HG03521 (cell line): ENCODE results near the gene SBF2.
"Not testable (repeated sequence)": the region's sequence is repeated elsewhere in the genome, so short reads cannot be mapped to it uniquely, and the experiment has no call there.

ENCODE experiments used
- ATAC-seq: cut with Tn5 transposase; IDR thresholded peaks from one replicate; pipeline ENCODE4 v1.9.1; 2021; ENCODE audit warnings: mild to moderate bottlenecking, moderate library complexity; ENCODE audit not compliant: unreplicated experiment

Gene SBF2

GRCh38 chr11:10075141-10075540 is 218.9 kb downstream of the SBF2 start:
- no peak for ATAC-seq

GRCh38 chr11:10072841-10073240 is 221.2 kb downstream of the SBF2 start:
- ATAC-seq: no peak

DNA sequence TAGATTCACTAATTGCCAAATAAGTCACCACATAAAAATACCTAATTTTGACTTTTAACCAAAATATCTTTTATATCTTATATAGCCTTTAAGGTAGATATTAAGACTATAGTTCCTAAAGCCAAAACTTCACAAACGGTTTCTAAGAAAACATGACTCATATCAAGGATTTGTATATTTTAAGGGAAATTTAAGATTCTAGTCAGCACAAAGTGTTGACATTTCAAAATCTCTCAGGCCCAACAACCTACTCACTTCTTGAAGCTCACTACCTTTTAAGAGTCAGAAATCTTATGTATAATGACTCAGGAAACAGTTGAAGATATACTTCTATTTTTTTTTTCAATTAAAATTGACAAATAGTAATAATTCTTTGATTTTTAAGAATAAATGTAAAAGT is 221.9 kb downstream of the SBF2 start:
- ATAC-seq: no peak

- no peak for ATAC-seq
Observed at GRCh38 chr11:10067629-10068300, 226.3 kb downstream of the SBF2 start.

DNA sequence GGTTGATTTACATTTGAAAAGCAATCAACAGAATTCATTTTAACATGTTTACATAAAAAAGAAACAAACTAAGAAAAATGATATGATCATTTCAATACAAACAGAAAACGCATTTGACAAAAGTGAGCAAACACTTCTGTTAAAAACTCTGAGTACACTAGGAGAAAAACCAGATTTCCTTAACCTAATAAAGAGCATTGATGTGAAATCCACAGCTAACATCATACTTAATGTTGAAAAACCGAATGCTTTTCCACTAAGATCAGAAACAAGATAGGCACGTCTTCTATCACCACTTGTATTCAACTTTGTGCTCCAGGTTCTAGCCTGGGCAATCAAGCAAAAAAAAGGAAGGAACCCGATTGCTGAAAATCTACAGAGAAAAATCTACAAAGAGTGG is 227.6 kb downstream of the SBF2 start:
- no peak for ATAC-seq

GRCh38 chr11:10064828-10065227 is 229.2 kb downstream of the SBF2 start:
- ATAC-seq: no peak

- ATAC-seq: no peak
Observed at GRCh38 chr11:10058356-10058755, 235.7 kb downstream of the SBF2 start.

DNA sequence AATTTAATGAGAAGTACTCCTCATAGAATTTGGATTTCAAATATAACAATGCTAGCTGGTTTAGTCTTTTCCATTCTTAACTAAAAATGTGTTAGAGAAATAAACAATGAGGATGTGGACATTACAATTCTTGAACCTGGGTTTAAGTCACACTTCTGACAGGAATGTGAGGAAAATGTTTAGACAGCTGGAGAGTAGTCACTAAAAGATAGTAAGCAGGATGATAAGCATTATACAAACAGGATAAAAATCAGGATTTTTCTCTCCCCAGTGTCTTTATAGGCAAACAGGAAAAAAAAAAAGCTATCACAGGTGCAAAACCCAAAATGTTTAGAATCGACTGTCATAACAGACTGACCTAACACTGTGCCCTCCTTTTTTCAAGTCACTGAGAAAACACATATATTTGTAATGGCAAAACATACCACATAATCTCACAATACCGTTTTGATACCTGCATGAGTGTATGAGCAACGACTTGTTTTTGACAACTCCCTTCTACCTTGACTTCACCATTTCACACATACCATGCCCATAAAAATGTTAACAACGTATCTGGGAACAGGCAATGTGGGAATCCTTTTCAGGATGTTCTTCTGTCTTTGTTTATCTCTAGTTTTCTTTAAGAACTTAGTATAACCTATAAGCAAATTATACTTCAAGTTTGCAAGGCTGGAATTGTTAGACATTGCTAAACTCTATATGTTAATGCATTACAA is 242.0 kb downstream of the SBF2 start:
- no peak for ATAC-seq

- ATAC-seq: no peak
Observed at GRCh38 chr11:10050561-10050960, 243.5 kb downstream of the SBF2 start.

DNA sequence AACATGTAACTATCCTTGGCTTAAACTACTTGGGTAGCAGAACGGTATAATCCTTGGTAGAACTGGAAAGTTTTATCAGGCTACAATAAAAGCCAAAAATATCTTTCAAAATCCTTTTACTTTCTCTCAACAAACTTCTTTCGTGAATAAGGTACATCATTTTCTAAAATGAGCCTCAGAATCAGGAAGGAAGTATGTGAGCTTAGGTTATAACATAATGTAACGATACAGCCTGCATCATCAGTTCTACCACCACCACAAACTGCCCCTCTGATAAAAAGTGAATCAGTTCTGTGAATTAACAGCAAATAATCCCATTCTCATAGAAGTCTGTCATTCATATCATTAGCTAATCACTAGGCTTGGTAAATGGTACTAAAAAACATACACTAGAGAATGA is 244.3 kb downstream of the SBF2 start:
- ATAC-seq: no peak

DNA sequence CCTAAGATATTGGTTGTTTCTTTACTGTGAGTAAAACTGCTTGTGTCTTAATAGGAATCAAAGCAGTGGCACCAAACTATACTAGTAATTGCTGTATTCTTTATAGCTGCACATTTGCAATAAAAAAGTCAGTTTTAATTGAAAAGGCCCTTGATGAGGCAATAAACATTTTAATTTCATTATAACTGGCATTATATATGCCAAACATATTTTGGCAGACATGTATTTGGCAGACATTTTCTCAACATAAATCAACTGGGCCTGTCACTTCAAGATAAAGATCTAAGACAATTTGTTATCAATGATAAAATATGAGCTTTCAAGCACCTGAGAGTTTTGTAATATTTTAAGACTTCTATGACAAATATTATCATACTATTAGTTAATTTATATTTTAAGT is 245.7 kb downstream of the SBF2 start:
- no peak for ATAC-seq

GRCh38 chr11:10044618-10045017 is 249.4 kb downstream of the SBF2 start:
- ATAC-seq: no peak

DNA sequence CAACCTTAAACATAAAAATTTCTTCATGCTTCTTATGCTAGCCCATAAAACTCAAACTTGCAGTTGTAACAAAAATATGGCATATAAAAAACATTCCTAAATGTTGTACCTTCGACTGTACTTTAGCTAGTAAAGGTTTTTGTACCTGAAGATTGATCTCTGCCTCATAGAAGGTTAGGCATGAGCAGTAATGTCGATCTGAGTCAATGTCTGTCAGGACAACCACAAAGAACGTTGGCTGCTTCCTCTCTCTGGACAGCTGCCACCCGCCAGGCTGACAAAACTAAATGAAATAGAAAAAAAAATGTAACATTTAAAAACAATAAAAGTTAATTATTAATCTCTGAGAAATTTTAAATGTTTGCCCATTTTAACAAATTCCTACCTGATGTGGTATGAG is 251.3 kb downstream of the SBF2 start:
- ATAC-seq: no peak

DNA sequence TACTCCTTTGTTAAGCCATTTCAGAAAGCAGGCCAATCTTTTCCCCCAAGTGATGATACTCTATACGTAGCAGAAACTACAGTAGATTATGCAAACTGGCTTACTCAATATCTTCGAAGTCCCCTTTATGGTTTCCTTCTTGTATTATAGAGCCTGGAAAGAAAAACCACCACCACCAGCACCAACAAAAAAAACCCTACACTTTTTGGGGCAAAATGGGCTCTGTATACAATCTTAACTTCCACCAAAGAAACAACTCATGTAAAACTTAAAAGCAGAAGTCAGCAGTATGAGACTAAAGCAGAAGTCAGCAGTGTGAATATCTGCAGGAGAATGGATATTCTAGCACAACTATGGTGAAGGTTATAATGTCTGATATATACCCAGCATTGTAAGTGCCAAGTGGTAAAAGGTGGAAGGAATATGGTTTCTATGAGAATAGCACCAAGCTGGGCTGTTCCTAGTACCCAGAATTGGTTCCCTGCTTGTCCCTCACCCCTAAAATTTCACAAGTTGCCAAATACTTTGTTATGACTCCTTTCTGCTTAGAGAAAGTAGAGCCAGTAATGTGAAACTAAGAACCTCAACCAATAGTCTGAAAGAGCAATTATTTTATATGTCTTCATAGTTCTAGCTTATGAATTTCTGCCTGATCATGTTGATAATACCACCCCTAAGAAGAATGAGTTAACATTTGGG is 252.1 kb downstream of the SBF2 start:
- no peak for ATAC-seq

DNA sequence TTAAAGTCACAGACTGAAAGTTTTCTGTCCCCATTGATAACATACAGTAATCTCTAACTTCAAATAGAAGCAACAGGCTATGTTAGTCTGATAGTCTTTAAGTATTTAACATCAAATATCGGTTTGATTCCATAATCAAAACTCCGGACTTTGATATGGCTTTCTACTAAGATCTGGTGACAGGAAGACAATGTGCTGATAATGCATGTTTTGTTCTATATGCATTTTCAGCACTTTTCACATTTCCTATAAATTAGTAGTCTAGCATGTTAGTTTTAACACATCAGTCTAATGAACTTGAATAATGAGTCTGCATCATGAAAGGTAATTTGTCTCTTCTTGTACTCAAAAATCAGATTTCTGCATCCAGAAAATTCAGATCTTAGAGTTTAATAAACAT is 252.7 kb downstream of the SBF2 start:
- no peak for ATAC-seq

DNA sequence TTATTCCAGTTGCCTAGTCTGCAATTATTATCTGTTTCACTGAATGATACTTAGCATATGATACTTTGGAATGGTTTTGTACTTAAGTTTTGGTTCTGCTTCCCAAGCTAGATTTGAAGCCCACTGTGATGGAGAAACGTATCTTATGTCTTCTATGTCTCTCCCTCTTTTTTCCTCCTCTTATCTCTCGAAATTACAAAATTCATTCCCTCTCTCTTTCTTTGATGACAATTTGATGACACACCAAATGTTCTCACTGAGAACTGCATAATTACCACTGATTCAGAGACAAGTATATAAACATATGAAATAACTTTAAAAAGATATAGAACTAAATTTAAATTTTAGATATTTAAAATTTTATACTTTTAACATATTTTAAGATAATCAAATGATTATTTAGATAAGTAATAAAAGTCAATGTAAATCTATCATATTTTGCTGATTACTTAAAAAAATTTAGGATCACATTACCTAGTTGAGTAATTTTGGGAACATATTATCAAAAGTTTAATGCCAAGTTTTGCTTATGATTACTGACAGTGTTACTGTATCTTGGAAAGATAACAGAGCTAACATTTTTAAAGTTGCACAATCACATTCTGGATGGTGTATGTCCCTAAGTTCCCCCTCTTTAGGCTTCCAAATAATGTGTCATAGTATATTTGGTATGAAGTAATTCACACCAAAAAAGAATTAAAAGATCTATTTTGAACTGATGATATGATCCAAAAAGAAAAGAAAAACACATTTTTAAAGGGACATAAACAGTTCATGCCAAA is 255.3 kb downstream of the SBF2 start:
- no peak for ATAC-seq

- not testable (repeated sequence) for ATAC-seq
Observed at GRCh38 chr11:10035932-10036331, 258.1 kb downstream of the SBF2 start.

GRCh38 chr11:10032935-10033334 is 261.1 kb downstream of the SBF2 start:
- no peak for ATAC-seq

GRCh38 chr11:10030122-10030490 is 263.9 kb downstream of the SBF2 start:
- ATAC-seq: no peak

GRCh38 chr11:10029386-10030121 is 264.5 kb downstream of the SBF2 start:
- ATAC-seq: no peak

DNA sequence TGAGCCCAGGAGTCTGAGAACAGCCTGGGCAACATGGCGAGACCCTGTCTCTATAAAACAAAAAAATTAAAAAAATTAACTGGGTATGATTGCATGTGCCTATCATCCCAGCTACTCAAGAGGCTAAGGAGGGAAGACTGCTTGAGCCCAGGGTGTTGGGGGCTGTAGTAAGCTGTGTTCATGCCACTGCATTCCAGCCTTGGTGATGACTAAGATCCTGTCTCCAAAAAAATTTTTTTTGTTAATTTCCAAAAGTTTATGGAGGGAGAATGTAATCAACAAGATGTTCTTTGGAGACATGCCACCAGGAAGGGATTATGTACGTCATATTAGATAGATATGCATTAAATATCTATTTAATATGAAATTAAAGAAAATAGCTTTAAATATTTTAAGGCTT is 267.5 kb downstream of the SBF2 start:
- ATAC-seq: no peak
